ENCODE measurements around the gene SFRP2. TPM values are rescaled to one million over a fixed set of nuclear protein-coding genes. Genes with fewer than 3 reads are reported as not detected.
A peak's percentile ranks its signal among the peaks of the same experiment; 100 is the strongest.

Gene SFRP2
- total and polyA plus RNA-seq, 11 donors: 0.06 to 18.8 (median 0.37) TPM; not detected in 2

GRCh38 chr4:153809307-153809706, 20.4 kb upstream of the SFRP2 start:
- Histone ChIP-seq H3K4me1 (no peaks in the 10 kb centered on the region), H3K9me3 (no peaks in the 10 kb centered on the region), H3K27ac (no peak overlapping the region), H3K4me3 (no peak overlapping the region), H3K36me3 (no peaks in the 10 kb centered on the region), H3K27me3 (peaks cover 0 to 11% (median 0%) of the 10 kb centered on the region in 9 donors)
- intact Hi-C loops (cut with DNase I): no loop called here
- DNase-seq (no peak), ATAC-seq (no peak)
- TF ChIP-seq CTCF (IDR thresholded peaks at IDR 0.05) (no peak), POLR2A (IDR thresholded peaks at IDR 0.05) (no peak)

- no peak for TF ChIP-seq CTCF (IDR thresholded peaks at IDR 0.05)
- TF ChIP-seq POLR2A (IDR thresholded peaks at IDR 0.05): no peak
- Histone ChIP-seq H3K9me3 (no peaks in the 10 kb centered on the region), H3K4me1 (no peaks in the 10 kb centered on the region)
These were observed 19.3 kb upstream of the SFRP2 start for GRCh38 chr4:153808175-153808574.

GRCh38 chr4:153806073-153806472, 17.2 kb upstream of the SFRP2 start:
- intact Hi-C loops (cut with DNase I): no loop called here
- 92 to 93% (median 93%) methylated on average over 30 of the region's 30 CpGs for WGBS, 4 donors
- ATAC-seq: no peak
- TF ChIP-seq POLR2A (IDR thresholded peaks at IDR 0.05): no peak
- no peak for TF ChIP-seq CTCF (IDR thresholded peaks at IDR 0.05)
- no peaks in the 10 kb centered on the region for H3K9me3 ChIP-seq
- H3K4me3 ChIP-seq: no peak overlapping the region
- H3K27ac ChIP-seq: no peak overlapping the region
- peaks cover 0 to 4% (median 0%) of the 10 kb centered on the region in 9 donors for H3K27me3 ChIP-seq
- DNase-seq: peak in 1 of 5 donors; percentile 51
- H3K36me3 ChIP-seq: no peaks in the 10 kb centered on the region
- no peaks in the 10 kb centered on the region for H3K4me1 ChIP-seq

More at GRCh38 chr4:153808175-153808574, 19.3 kb upstream of the SFRP2 start:
- DNase-seq (no peak), ATAC-seq (no peak)
- 61 to 86% (median 68%) methylated on average over 1 of the region's 1 CpG for WGBS, 4 donors
- no peak overlapping the region for H3K27ac ChIP-seq
- H3K27me3 ChIP-seq: peaks cover 0 to 11% (median 0%) of the 10 kb centered on the region in 9 donors
- no peak overlapping the region for H3K4me3 ChIP-seq
- intact Hi-C loops (cut with DNase I): no loop called here
- H3K36me3 ChIP-seq: no peaks in the 10 kb centered on the region

- Histone ChIP-seq H3K4me3 (no peak overlapping the region), H3K9me3 (no peaks in the 10 kb centered on the region), H3K4me1 (peaks cover 0 to under 1% (median 0%) of the 10 kb centered on the region in 12 donors), H3K27ac (no peak overlapping the region), H3K36me3 (no peaks in the 10 kb centered on the region), H3K27me3 (peaks cover 0 to 11% (median 0%) of the 10 kb centered on the region in 9 donors)
- TF ChIP-seq CTCF (IDR thresholded peaks at IDR 0.05) (no peak), POLR2A (IDR thresholded peaks at IDR 0.05) (no peak)
- ATAC-seq: no peak
- DNase-seq: no peak
- WGBS, 4 donors: 29 to 51% (median 31%) methylated on average over 2 to 3 of the region's 3 CpGs
- intact Hi-C loops (cut with DNase I): no loop called here
These were observed 15.8 kb upstream of the SFRP2 start for GRCh38 chr4:153804722-153805121.

Data from heart left ventricle (tissue), 16 donors.